ENCODE measurements around the gene SIGLEC1.

SIGLEC1 gene

DNA sequence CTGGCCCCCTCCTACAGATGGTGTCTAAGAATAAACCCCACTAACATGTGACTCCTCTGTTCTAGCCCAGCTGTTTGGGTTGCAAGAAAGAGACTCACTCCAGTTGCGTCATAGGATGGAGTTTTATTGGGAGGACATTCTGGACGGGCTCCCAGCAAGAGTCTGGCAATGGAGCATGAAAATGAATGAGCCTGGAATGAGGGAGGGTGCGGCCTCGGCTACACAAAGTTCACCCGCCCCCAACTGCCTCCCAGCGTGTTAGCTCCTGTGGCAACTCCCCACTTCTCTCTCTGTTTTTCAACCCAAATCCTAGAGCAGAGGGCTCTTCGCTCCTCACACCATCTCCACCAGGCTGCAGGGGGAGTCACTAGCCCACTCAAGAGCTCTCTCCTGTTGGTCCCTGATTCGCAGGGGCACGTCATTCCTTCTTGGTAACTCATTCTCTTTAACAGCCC, 25.5 kb downstream of the SIGLEC1 start:
- Histone ChIP-seq H3K27me3 (ENCODE audit: insufficient read depth, low read length, poor library complexity, severe bottlenecking) (no peaks in the 10 kb centered on the region), H3K36me3 (ENCODE audit: insufficient read depth, low read length) (no peaks in the 10 kb centered on the region), H4K20me1 (ENCODE audit: insufficient read depth, low read length, poor library complexity, severe bottlenecking) (no peaks in the 10 kb centered on the region), H3K9me3 (ENCODE audit: insufficient read depth, low read depth, low read length) (no peaks in the 10 kb centered on the region), H3K4me3 (ENCODE audit: low read length, poor library complexity, severe bottlenecking) (no peak overlapping the region), H3K4me1 (ENCODE audit: insufficient read depth, low read length, poor library complexity, severe bottlenecking) (no peaks in the 10 kb centered on the region), H3K9me2 (replicated peaks; ENCODE audit: low read depth, low read length) (no peaks in the 10 kb centered on the region), H2AFZ (ENCODE audit: low read length) (no peak overlapping the region), H3F3A (ENCODE audit: low read depth) (no peaks in the 10 kb centered on the region), H3K9ac (ENCODE audit: low read depth, low read length, poor library complexity, severe bottlenecking) (no peak overlapping the region), H3K4me2 (ENCODE audit: low read depth, low read length, poor library complexity, severe bottlenecking) (no peak overlapping the region), H3K79me2 (ENCODE audit: insufficient read depth, low read length) (no peaks in the 10 kb centered on the region)
- TF ChIP-seq, protein P1, sequence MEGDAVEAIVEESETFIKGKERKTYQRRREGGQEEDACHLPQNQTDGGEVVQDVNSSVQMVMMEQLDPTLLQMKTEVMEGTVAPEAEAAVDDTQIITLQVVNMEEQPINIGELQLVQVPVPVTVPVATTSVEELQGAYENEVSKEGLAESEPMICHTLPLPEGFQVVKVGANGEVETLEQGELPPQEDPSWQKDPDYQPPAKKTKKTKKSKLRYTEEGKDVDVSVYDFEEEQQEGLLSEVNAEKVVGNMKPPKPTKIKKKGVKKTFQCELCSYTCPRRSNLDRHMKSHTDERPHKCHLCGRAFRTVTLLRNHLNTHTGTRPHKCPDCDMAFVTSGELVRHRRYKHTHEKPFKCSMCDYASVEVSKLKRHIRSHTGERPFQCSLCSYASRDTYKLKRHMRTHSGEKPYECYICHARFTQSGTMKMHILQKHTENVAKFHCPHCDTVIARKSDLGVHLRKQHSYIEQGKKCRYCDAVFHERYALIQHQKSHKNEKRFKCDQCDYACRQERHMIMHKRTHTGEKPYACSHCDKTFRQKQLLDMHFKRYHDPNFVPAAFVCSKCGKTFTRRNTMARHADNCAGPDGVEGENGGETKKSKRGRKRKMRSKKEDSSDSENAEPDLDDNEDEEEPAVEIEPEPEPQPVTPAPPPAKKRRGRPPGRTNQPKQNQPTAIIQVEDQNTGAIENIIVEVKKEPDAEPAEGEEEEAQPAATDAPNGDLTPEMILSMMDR (conservative IDR thresholded peaks at IDR 0.05; ENCODE audit: low read length): no peak
- no peak for TF ChIP-seq EZH2phosphoT487 (IDR thresholded peaks at IDR 0.05; ENCODE audit: borderline replicate concordance)

- H3K4me1 ChIP-seq (ENCODE audit: insufficient read depth, low read length, poor library complexity, severe bottlenecking): no peaks in the 10 kb centered on the region
- no peaks in the 10 kb centered on the region for H3K79me2 ChIP-seq (ENCODE audit: insufficient read depth, low read length)
- no peak overlapping the region for H2AFZ ChIP-seq (ENCODE audit: low read length)
- no peak overlapping the region for H3K4me2 ChIP-seq (ENCODE audit: low read depth, low read length, poor library complexity, severe bottlenecking)
- no peaks in the 10 kb centered on the region for H3K36me3 ChIP-seq (ENCODE audit: insufficient read depth, low read length)
- no peak for TF ChIP-seq EZH2phosphoT487 (IDR thresholded peaks at IDR 0.05; ENCODE audit: borderline replicate concordance)
- TF ChIP-seq, protein P1 (conservative IDR thresholded peaks at IDR 0.05; ENCODE audit: low read length): no peak
- H3K4me3 ChIP-seq (ENCODE audit: low read length, poor library complexity, severe bottlenecking): no peak overlapping the region
- H3K27me3 ChIP-seq (ENCODE audit: insufficient read depth, low read length, poor library complexity, severe bottlenecking): no peaks in the 10 kb centered on the region
- H3K9me2 ChIP-seq (replicated peaks; ENCODE audit: low read depth, low read length): no peaks in the 10 kb centered on the region
- no peaks in the 10 kb centered on the region for H3F3A ChIP-seq (ENCODE audit: low read depth)
- H4K20me1 ChIP-seq (ENCODE audit: insufficient read depth, low read length, poor library complexity, severe bottlenecking): no peaks in the 10 kb centered on the region
- H3K9ac ChIP-seq (ENCODE audit: low read depth, low read length, poor library complexity, severe bottlenecking): no peak overlapping the region
- no peaks in the 10 kb centered on the region for H3K9me3 ChIP-seq (ENCODE audit: insufficient read depth, low read depth, low read length)
Observed at GRCh38 chr20:3686421-3686820, 26.0 kb downstream of the SIGLEC1 start.

GRCh38 chr20:3685341-3685740, 27.1 kb downstream of the SIGLEC1 start:
- Histone ChIP-seq H3F3A (ENCODE audit: low read depth) (no peaks in the 10 kb centered on the region), H3K4me3 (ENCODE audit: low read length, poor library complexity, severe bottlenecking) (no peak overlapping the region), H3K4me1 (ENCODE audit: insufficient read depth, low read length, poor library complexity, severe bottlenecking) (no peaks in the 10 kb centered on the region), H3K4me2 (ENCODE audit: low read depth, low read length, poor library complexity, severe bottlenecking) (no peak overlapping the region), H3K36me3 (ENCODE audit: insufficient read depth, low read length) (no peaks in the 10 kb centered on the region), H3K9me2 (replicated peaks; ENCODE audit: low read depth, low read length) (no peaks in the 10 kb centered on the region), H3K9me3 (ENCODE audit: insufficient read depth, low read depth, low read length) (no peaks in the 10 kb centered on the region), H3K9ac (ENCODE audit: low read depth, low read length, poor library complexity, severe bottlenecking) (no peak overlapping the region), H4K20me1 (ENCODE audit: insufficient read depth, low read length, poor library complexity, severe bottlenecking) (no peaks in the 10 kb centered on the region), H3K79me2 (ENCODE audit: insufficient read depth, low read length) (no peaks in the 10 kb centered on the region), H2AFZ (ENCODE audit: low read length) (no peak overlapping the region), H3K27me3 (ENCODE audit: insufficient read depth, low read length, poor library complexity, severe bottlenecking) (no peaks in the 10 kb centered on the region)
- TF ChIP-seq, protein P1 (conservative IDR thresholded peaks at IDR 0.05; ENCODE audit: low read length): no peak
- no peak for TF ChIP-seq EZH2phosphoT487 (IDR thresholded peaks at IDR 0.05; ENCODE audit: borderline replicate concordance)
